ENCODE data around the gene SHKBP1.

GRCh38 chr19:40590464-40591265 lies 14.0 kb downstream of the SHKBP1 start:
- TF ChIP-seq CTCF (IDR thresholded peaks at IDR 0.05) (no peak), ZFX (IDR thresholded peaks at IDR 0.05; ENCODE audit: borderline replicate concordance) (no peak)
